Ishikawa (cell line): ENCODE data around the gene DOK7.

Experiments used
- CEBPB ChIP-seq: IDR thresholded peaks from 2 replicates; pipeline ENCODE4 v1.6.1; 2012
- CREB1 ChIP-seq: IDR thresholded peaks from 2 replicates; pipeline ENCODE4 v1.6.1; 2012; ENCODE audit warnings: low read depth
- EGR1 ChIP-seq: IDR thresholded peaks from 2 replicates; pipeline ENCODE4 v1.6.1; 2012
- EP300 ChIP-seq: IDR thresholded peaks from 2 replicates; pipeline ENCODE4 v1.6.1; 2012; ENCODE audit warnings: borderline replicate concordance
- FOXM1 ChIP-seq: IDR thresholded peaks from 2 replicates; pipeline ENCODE4 v1.6.1; 2012; ENCODE audit warnings: low read depth, borderline replicate concordance
- NFIC ChIP-seq: IDR thresholded peaks from 2 replicates; pipeline ENCODE4 v1.6.1; 2012
- RAD21 ChIP-seq: IDR thresholded peaks from 2 replicates; pipeline ENCODE4 v1.6.1; 2012; ENCODE audit warnings: low read depth
- TAF1 ChIP-seq: IDR thresholded peaks from 2 replicates; pipeline ENCODE4 v1.6.1; 2012; ENCODE audit warnings: low read depth, mild to moderate bottlenecking
- TCF12 ChIP-seq: IDR thresholded peaks from 2 replicates; pipeline ENCODE4 v1.6.1; 2012; ENCODE audit warnings: low read depth
- TEAD4 ChIP-seq: IDR thresholded peaks from 2 replicates; pipeline ENCODE4 v1.6.1; 2012
- YY1 ChIP-seq: IDR thresholded peaks from 2 replicates; pipeline ENCODE4 v1.6.1; 2012; ENCODE audit warnings: low read depth
- ZBTB7A ChIP-seq: IDR thresholded peaks from 2 replicates; pipeline ENCODE4 v1.6.1; 2012; ENCODE audit warnings: low read depth
- TF ChIP-seq, protein P1 (sequence below): IDR thresholded peaks from 2 replicates; pipeline ENCODE4 v1.6.1; 2012
- TF ChIP-seq, protein P2 (sequence below): IDR thresholded peaks from 2 replicates; pipeline ENCODE4 v1.6.1; 2012
- TF ChIP-seq, protein P3 (sequence below): IDR thresholded peaks from 2 replicates; pipeline ENCODE4 v1.6.1; 2012; ENCODE audit warnings: low read depth, mild to moderate bottlenecking

DOK7 gene

DNA sequence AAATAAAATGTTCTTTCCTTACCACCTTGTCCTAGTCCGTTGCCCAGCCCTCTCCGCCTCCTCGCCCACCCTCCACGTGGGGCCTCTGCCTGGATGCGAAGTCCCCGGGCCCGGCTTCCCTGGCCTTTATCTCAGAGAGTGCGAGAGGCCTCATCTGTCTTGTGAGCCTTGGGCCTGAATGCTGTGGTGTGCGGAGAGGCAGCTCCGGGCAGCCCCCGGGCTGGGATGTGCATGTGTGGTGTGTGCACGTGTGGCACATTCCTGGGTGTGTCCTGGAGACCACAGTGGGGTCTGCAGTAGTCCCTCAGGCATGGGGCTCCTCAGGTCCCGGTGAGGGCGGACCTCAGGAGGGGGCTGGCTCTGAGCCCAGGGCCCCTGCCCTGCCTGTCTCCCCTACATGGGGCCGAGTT is 31.4 kb downstream of the DOK7 start:
- TF ChIP-seq CREB1 (no peak), CEBPB (no peak), EGR1 (no peak), RAD21 (no peak), ZBTB7A (no peak), TEAD4 (no peak), NFIC (no peak), FOXM1 (no peak), TAF1 (no peak), TCF12 (no peak), YY1 (no peak), EP300 (no peak)
- TF ChIP-seq, protein P1, sequence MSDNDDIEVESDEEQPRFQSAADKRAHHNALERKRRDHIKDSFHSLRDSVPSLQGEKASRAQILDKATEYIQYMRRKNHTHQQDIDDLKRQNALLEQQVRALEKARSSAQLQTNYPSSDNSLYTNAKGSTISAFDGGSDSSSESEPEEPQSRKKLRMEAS, result no peak
- TF ChIP-seq, protein P2, sequence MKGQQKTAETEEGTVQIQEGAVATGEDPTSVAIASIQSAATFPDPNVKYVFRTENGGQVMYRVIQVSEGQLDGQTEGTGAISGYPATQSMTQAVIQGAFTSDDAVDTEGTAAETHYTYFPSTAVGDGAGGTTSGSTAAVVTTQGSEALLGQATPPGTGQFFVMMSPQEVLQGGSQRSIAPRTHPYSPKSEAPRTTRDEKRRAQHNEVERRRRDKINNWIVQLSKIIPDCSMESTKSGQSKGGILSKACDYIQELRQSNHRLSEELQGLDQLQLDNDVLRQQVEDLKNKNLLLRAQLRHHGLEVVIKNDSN, result no peak
- TF ChIP-seq, protein P3, sequence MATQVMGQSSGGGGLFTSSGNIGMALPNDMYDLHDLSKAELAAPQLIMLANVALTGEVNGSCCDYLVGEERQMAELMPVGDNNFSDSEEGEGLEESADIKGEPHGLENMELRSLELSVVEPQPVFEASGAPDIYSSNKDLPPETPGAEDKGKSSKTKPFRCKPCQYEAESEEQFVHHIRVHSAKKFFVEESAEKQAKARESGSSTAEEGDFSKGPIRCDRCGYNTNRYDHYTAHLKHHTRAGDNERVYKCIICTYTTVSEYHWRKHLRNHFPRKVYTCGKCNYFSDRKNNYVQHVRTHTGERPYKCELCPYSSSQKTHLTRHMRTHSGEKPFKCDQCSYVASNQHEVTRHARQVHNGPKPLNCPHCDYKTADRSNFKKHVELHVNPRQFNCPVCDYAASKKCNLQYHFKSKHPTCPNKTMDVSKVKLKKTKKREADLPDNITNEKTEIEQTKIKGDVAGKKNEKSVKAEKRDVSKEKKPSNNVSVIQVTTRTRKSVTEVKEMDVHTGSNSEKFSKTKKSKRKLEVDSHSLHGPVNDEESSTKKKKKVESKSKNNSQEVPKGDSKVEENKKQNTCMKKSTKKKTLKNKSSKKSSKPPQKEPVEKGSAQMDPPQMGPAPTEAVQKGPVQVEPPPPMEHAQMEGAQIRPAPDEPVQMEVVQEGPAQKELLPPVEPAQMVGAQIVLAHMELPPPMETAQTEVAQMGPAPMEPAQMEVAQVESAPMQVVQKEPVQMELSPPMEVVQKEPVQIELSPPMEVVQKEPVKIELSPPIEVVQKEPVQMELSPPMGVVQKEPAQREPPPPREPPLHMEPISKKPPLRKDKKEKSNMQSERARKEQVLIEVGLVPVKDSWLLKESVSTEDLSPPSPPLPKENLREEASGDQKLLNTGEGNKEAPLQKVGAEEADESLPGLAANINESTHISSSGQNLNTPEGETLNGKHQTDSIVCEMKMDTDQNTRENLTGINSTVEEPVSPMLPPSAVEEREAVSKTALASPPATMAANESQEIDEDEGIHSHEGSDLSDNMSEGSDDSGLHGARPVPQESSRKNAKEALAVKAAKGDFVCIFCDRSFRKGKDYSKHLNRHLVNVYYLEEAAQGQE, result no peak

DNA sequence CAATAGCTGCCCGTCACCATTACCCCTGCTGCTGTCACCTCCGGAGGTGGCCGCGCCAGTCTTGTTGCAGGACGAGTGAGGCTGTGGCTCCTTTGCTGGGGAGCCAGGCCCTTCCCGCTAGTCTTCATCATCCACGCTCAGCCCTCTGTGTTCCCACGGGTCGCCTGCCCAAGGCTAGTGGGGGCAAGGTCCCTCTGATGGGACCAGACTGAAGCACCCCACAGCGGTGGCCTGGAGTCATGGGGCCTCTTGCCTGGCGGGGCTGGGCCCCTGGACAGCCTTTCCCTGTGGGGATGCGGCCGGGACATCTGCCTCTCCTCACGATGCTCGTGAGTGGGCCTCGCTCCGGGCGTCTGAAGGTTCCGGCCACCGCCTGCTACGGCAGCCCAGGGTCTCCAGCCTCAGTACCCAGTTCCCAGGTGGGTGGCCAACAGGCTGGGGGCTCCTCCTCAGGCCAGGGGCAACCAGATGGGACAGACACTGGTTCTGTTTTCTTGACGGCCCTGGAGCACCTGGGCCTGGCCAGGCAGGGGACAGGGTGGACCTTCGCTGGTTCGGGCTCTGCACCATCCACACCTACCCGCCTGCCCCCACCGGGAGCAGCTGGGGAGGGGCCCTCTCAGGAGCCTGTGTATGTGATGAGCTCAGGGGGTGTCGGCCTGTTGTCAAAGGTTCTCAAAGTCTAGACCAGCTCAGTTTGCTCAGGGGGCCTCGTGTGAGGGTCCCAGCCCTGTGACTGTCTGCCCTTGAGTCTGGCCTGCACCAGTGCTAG is 32.3 kb downstream of the DOK7 start:
- TF ChIP-seq NFIC (no peak), YY1 (no peak), ZBTB7A (no peak), CREB1 (no peak), FOXM1 (no peak), EGR1 (no peak), TEAD4 (no peak), RAD21 (no peak), TCF12 (no peak)
- TF ChIP-seq, protein P1, result no peak
- TF ChIP-seq, protein P2, result no peak

DNA sequence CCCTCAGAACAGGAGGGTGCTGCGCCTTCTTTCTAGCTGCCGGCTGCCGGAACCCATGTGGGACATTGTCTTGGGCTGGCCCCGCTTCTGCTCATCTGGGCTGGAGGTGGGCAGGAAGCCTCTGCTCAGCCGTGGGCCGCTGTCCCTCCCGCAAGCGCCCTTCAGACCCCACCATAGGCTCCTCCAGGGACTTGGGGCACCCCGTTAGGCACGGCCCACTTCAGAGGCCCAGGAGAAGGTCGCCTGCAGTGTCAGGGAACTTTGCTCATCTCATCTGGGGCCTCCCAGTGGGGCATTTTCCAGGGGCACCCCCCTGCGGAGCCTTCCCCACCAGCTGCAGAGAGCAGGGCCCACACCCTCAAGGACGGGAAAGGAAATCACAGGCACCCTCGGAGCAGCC is 32.9 kb downstream of the DOK7 start:
- TF ChIP-seq CEBPB (no peak), RAD21 (no peak), TEAD4 (no peak), FOXM1 (no peak), TAF1 (no peak), TCF12 (no peak), CREB1 (no peak), NFIC (no peak), EP300 (no peak), EGR1 (no peak), YY1 (no peak), ZBTB7A (no peak)
- TF ChIP-seq, protein P2, result no peak
- TF ChIP-seq, protein P3, result no peak
- TF ChIP-seq, protein P1, result no peak

DNA sequence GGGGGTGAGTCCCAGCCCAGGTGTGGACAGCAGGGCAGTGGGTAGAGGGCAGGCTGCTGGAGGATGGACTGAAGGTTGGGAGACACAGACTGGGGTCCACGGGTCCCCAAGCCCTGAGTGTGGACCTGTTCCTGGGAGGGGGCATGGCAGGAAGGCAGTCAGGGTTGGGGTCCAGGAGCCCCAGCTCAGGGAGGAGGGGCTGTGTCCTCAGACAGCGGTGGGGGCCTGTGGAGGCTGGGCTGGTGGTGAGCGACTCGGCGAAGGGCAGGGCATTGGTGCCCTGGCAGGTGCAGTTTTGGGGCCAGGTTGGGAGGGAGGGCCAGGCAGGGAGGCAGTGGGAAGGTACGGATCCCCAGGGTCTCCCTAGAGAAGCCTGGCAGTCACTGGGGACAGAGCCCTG is 34.0 kb downstream of the DOK7 start:
- TF ChIP-seq, protein P3, result no peak
- TF ChIP-seq TAF1, result no peak
- no peak for TF ChIP-seq FOXM1
- TF ChIP-seq ZBTB7A, result no peak; the same call in 1 of the 2 replicates
- TF ChIP-seq NFIC, result no peak
- TF ChIP-seq YY1, result no peak
- no peak for TF ChIP-seq EP300
- no peak for TF ChIP-seq CREB1
- no peak for TF ChIP-seq CEBPB
- TF ChIP-seq TEAD4, result no peak
